ENCODE measurements around the gene SHTN1.

SHTN1 gene

GRCh38 chr10:116917481-116917880 lies 87.5 kb downstream of the SHTN1 start:
- no peak for DNase-seq (ENCODE audit: low spot score)

GRCh38 chr10:116915340-116915739 lies 89.6 kb downstream of the SHTN1 start:
- DNase-seq (ENCODE audit: low spot score) = no peak

- DNase-seq (ENCODE audit: low spot score) = no peak
Measured at GRCh38 chr10:116913695-116914094, 91.3 kb downstream of the SHTN1 start.

GRCh38 chr10:116912162-116912561 lies 92.8 kb downstream of the SHTN1 start:
- DNase-seq (ENCODE audit: low spot score) = no peak

- no peak for DNase-seq (ENCODE audit: low spot score)
Measured at GRCh38 chr10:116910910-116911309, 94.1 kb downstream of the SHTN1 start.

- no peak for DNase-seq (ENCODE audit: low spot score)
Measured at GRCh38 chr10:116909307-116909706, 95.7 kb downstream of the SHTN1 start.

GRCh38 chr10:116907245-116907987 lies 97.6 kb downstream of the SHTN1 start:
- DNase-seq (ENCODE audit: low spot score) = no peak

- DNase-seq (ENCODE audit: low spot score) = peak; percentile 81
Measured at GRCh38 chr10:116905845-116906210, 99.2 kb downstream of the SHTN1 start.

GRCh38 chr10:116899626-116900025 lies 105.4 kb downstream of the SHTN1 start:
- peak; percentile 89 for DNase-seq (ENCODE audit: low spot score)

- no peak for DNase-seq (ENCODE audit: low spot score)
Measured at GRCh38 chr10:116893686-116894037, 111.3 kb downstream of the SHTN1 start.

GRCh38 chr10:116892907-116893685 lies 111.9 kb downstream of the SHTN1 start:
- no peak for DNase-seq (ENCODE audit: low spot score)

- no peak for DNase-seq (ENCODE audit: low spot score)
Measured at GRCh38 chr10:116891208-116891607, 113.8 kb downstream of the SHTN1 start.

GRCh38 chr10:116889066-116889465 lies 115.9 kb downstream of the SHTN1 start:
- DNase-seq (ENCODE audit: low spot score) = no peak

- peak; percentile 92 for DNase-seq (ENCODE audit: low spot score)
Measured at GRCh38 chr10:116888380-116889055, 116.5 kb downstream of the SHTN1 start.

GRCh38 chr10:116886772-116887171 lies 118.2 kb downstream of the SHTN1 start:
- DNase-seq (ENCODE audit: low spot score) = no peak

- no peak for DNase-seq (ENCODE audit: low spot score)
Measured at GRCh38 chr10:116882639-116883038, 122.3 kb downstream of the SHTN1 start.

GRCh38 chr10:116880716-116881482 lies 124.1 kb downstream of the SHTN1 start:
- no peak for DNase-seq (ENCODE audit: low spot score)

GRCh38 chr10:116879817-116880216 lies 125.2 kb downstream of the SHTN1 start:
- DNase-seq (ENCODE audit: low spot score) = no peak

GRCh38 chr10:116878123-116878522 lies 126.9 kb downstream of the SHTN1 start:
- no peak for DNase-seq (ENCODE audit: low spot score)

GRCh38 chr10:116877391-116877790 lies 127.6 kb downstream of the SHTN1 start:
- DNase-seq (ENCODE audit: low spot score) = peak; percentile 15

- DNase-seq (ENCODE audit: low spot score) = no peak
Measured at GRCh38 chr10:116875897-116876296, 129.1 kb downstream of the SHTN1 start.

- no peak for DNase-seq (ENCODE audit: low spot score)
Measured at GRCh38 chr10:116873134-116873533, 131.9 kb downstream of the SHTN1 start.
